GM12864 (cell line): ENCODE results near the gene SOX10.

Experiments used
- DNase-seq: peaks from one replicate; pipeline ENCODE4 v3.0.0-alpha.2; 2011; ENCODE audit warnings: low read depth
- H3K4me3 ChIP-seq: 2 replicates; pipeline ENCODE4 v1.5.1; 2011; ENCODE audit warnings: mild to moderate bottlenecking, low read depth, low read length, control low read depth
- CTCF ChIP-seq: IDR thresholded peaks from 2 replicates; pipeline ENCODE4 v1.5.1; 2011; ENCODE audit warnings: low read depth, mild to moderate bottlenecking, moderate library complexity, low read length, control low read depth, inconsistent platforms; ENCODE audit errors: missing control alignments

The SOX10 gene

GRCh38 chr22:37926358-37926757 lies 58.0 kb downstream of the SOX10 start:
- TF ChIP-seq CTCF: no peak
- DNase-seq: no peak
- no peak overlapping the region for H3K4me3 ChIP-seq

- DNase-seq: no peak
- H3K4me3 ChIP-seq: no peak overlapping the region
- TF ChIP-seq CTCF: no peak
These were observed 58.6 kb downstream of the SOX10 start for GRCh38 chr22:37925767-37926166.

- TF ChIP-seq CTCF: no peak
- H3K4me3 ChIP-seq: no peak overlapping the region
- no peak for DNase-seq
These were observed 59.0 kb downstream of the SOX10 start for GRCh38 chr22:37925330-37925729.

GRCh38 chr22:37924386-37925065 lies 59.8 kb downstream of the SOX10 start:
- TF ChIP-seq CTCF: no peak
- no peak for DNase-seq
- H3K4me3 ChIP-seq: no peak overlapping the region

GRCh38 chr22:37923927-37924326 lies 60.4 kb downstream of the SOX10 start:
- H3K4me3 ChIP-seq: no peak overlapping the region
- no peak for DNase-seq
- TF ChIP-seq CTCF: no peak
